ENCODE results near the gene INVS.
"Not testable (repeated sequence)": the region's sequence is repeated elsewhere in the genome, so short reads cannot be mapped to it uniquely, and the experiment has no call there.

INVS gene

GRCh38 chr9:100125236-100125635 lies 26.2 kb downstream of the INVS start:
- Mint-ChIP-seq H3K27ac (no peak overlapping the region), H3K36me3 (ENCODE audit: low read depth) (peaks cover 57% of the 10 kb centered on the region), H3K9me3 (no peaks in the 10 kb centered on the region), H3K27me3 (no peaks in the 10 kb centered on the region), H3K4me3 (no peak overlapping the region), H3K4me1 (ENCODE audit: low read depth) (peaks cover 22% of the 10 kb centered on the region)
- no peak for DNase-seq

GRCh38 chr9:100125910-100126309 lies 26.9 kb downstream of the INVS start:
- Mint-ChIP-seq H3K4me3 (no peak overlapping the region), H3K27ac (no peak overlapping the region), H3K27me3 (no peaks in the 10 kb centered on the region), H3K36me3 (ENCODE audit: low read depth) (peaks cover 55% of the 10 kb centered on the region), H3K9me3 (no peaks in the 10 kb centered on the region), H3K4me1 (ENCODE audit: low read depth) (peaks cover 16% of the 10 kb centered on the region)
- DNase-seq = no peak

GRCh38 chr9:100126423-100126822 lies 27.4 kb downstream of the INVS start:
- Mint-ChIP-seq H3K36me3 (ENCODE audit: low read depth) (peaks cover 51% of the 10 kb centered on the region), H3K27ac (no peak overlapping the region), H3K9me3 (no peaks in the 10 kb centered on the region), H3K4me3 (no peak overlapping the region), H3K27me3 (no peaks in the 10 kb centered on the region), H3K4me1 (ENCODE audit: low read depth) (peaks cover 10% of the 10 kb centered on the region)
- no peak for DNase-seq

- Mint-ChIP-seq H3K27me3 (no peaks in the 10 kb centered on the region), H3K9me3 (no peaks in the 10 kb centered on the region), H3K4me3 (no peak overlapping the region), H3K36me3 (ENCODE audit: low read depth) (peaks cover 66% of the 10 kb centered on the region), H3K27ac (no peak overlapping the region), H3K4me1 (ENCODE audit: low read depth) (peaks cover 13% of the 10 kb centered on the region)
- no peak for DNase-seq
These were observed 30.7 kb downstream of the INVS start for GRCh38 chr9:100129772-100130171.

GRCh38 chr9:100131216-100131615 lies 32.2 kb downstream of the INVS start:
- no peaks in the 10 kb centered on the region for H3K9me3 Mint-ChIP-seq
- H3K27me3 Mint-ChIP-seq = no peaks in the 10 kb centered on the region
- no peak overlapping the region for H3K27ac Mint-ChIP-seq
- no peak overlapping the region for H3K4me3 Mint-ChIP-seq
- peaks cover 9% of the 10 kb centered on the region for H3K4me1 Mint-ChIP-seq (ENCODE audit: low read depth)
- DNase-seq = no peak
- peaks cover 57% of the 10 kb centered on the region for H3K36me3 Mint-ChIP-seq (ENCODE audit: low read depth)

- Mint-ChIP-seq H3K4me3 (no peak overlapping the region), H3K9me3 (no peaks in the 10 kb centered on the region), H3K27ac (no peak overlapping the region), H3K4me1 (ENCODE audit: low read depth) (peaks cover 9% of the 10 kb centered on the region), H3K27me3 (no peaks in the 10 kb centered on the region), H3K36me3 (ENCODE audit: low read depth) (peaks cover 53% of the 10 kb centered on the region)
- no peak for DNase-seq
These were observed 32.9 kb downstream of the INVS start for GRCh38 chr9:100131875-100132430.

GRCh38 chr9:100134731-100135130 lies 35.7 kb downstream of the INVS start:
- H3K27ac Mint-ChIP-seq = peak overlapping the region; percentile 60
- peaks cover 9% of the 10 kb centered on the region for H3K4me1 Mint-ChIP-seq (ENCODE audit: low read depth)
- H3K36me3 Mint-ChIP-seq (ENCODE audit: low read depth) = peaks cover 38% of the 10 kb centered on the region

GRCh38 chr9:100136799-100137198 lies 37.8 kb downstream of the INVS start:
- DNase-seq; H3K27ac Mint-ChIP-seq; H3K27me3 Mint-ChIP-seq; H3K4me3 Mint-ChIP-seq; H3K9me3 Mint-ChIP-seq; H3K4me1 Mint-ChIP-seq (ENCODE audit: low read depth): not testable (repeated sequence)
- H3K36me3 Mint-ChIP-seq (ENCODE audit: low read depth) = peaks cover 27% of the 10 kb centered on the region

More at GRCh38 chr9:100134731-100135130, 35.7 kb downstream of the INVS start:
- Mint-ChIP-seq H3K9me3 (no peaks in the 10 kb centered on the region), H3K4me3 (no peak overlapping the region), H3K27me3 (no peaks in the 10 kb centered on the region)
- DNase-seq = no peak

GRCh38 chr9:100140303-100140702 lies 41.3 kb downstream of the INVS start:
- not testable (repeated sequence) for H3K4me3 Mint-ChIP-seq; H3K27ac Mint-ChIP-seq; H3K9me3 Mint-ChIP-seq; H3K27me3 Mint-ChIP-seq; DNase-seq; H3K36me3 Mint-ChIP-seq (ENCODE audit: low read depth); H3K4me1 Mint-ChIP-seq (ENCODE audit: low read depth)

- not testable (repeated sequence) for H3K4me1 Mint-ChIP-seq (ENCODE audit: low read depth); H3K36me3 Mint-ChIP-seq (ENCODE audit: low read depth); H3K27me3 Mint-ChIP-seq; H3K27ac Mint-ChIP-seq; H3K4me3 Mint-ChIP-seq; H3K9me3 Mint-ChIP-seq; DNase-seq
These were observed 42.8 kb downstream of the INVS start for GRCh38 chr9:100141862-100142261.

GRCh38 chr9:100145167-100145934 lies 46.3 kb downstream of the INVS start:
- H3K27ac Mint-ChIP-seq; H3K27me3 Mint-ChIP-seq; H3K36me3 Mint-ChIP-seq (ENCODE audit: low read depth); H3K9me3 Mint-ChIP-seq; H3K4me1 Mint-ChIP-seq (ENCODE audit: low read depth); H3K4me3 Mint-ChIP-seq; DNase-seq: not testable (repeated sequence)

- not testable (repeated sequence) for H3K4me3 Mint-ChIP-seq; H3K9me3 Mint-ChIP-seq; H3K4me1 Mint-ChIP-seq (ENCODE audit: low read depth); H3K27ac Mint-ChIP-seq; DNase-seq; H3K36me3 Mint-ChIP-seq (ENCODE audit: low read depth); H3K27me3 Mint-ChIP-seq
These were observed 46.9 kb downstream of the INVS start for GRCh38 chr9:100145976-100146375.

- DNase-seq = no peak
- Mint-ChIP-seq H3K36me3 (ENCODE audit: low read depth) (peaks cover 4% of the 10 kb centered on the region), H3K9me3 (no peaks in the 10 kb centered on the region), H3K4me3 (no peak overlapping the region), H3K27me3 (no peaks in the 10 kb centered on the region), H3K4me1 (ENCODE audit: low read depth) (no peaks in the 10 kb centered on the region), H3K27ac (no peak overlapping the region)
These were observed 51.2 kb downstream of the INVS start for GRCh38 chr9:100150214-100150613.

GRCh38 chr9:100160021-100160420 lies 61.0 kb downstream of the INVS start:
- H3K9me3 Mint-ChIP-seq = no peaks in the 10 kb centered on the region
- no peaks in the 10 kb centered on the region for H3K4me1 Mint-ChIP-seq (ENCODE audit: low read depth)
- DNase-seq = no peak
- H3K36me3 Mint-ChIP-seq (ENCODE audit: low read depth) = peaks cover 26% of the 10 kb centered on the region
- H3K27me3 Mint-ChIP-seq = no peaks in the 10 kb centered on the region
- no peak overlapping the region for H3K4me3 Mint-ChIP-seq
- H3K27ac Mint-ChIP-seq = no peak overlapping the region

- Mint-ChIP-seq H3K27me3 (no peaks in the 10 kb centered on the region), H3K4me1 (ENCODE audit: low read depth) (no peaks in the 10 kb centered on the region), H3K36me3 (ENCODE audit: low read depth) (peaks cover 49% of the 10 kb centered on the region), H3K9me3 (peaks cover 11% of the 10 kb centered on the region), H3K27ac (no peak overlapping the region), H3K4me3 (no peak overlapping the region)
- no peak for DNase-seq
These were observed 68.1 kb downstream of the INVS start for GRCh38 chr9:100167176-100167575.

Measured in activated T-cell treated with anti-CD3 and anti-CD28 coated beads, Interleukin-2, amount 50 U/mL, for 24 hours (primary cell).